ENCODE data around the gene CDKL1. TPM values are rescaled to one million over a fixed set of nuclear protein-coding genes. Genes with fewer than 3 reads are reported as not detected.
A peak's percentile ranks its signal among the peaks of the same experiment; 100 is the strongest.

The CDKL1 gene
- total and polyA plus RNA-seq, 3 experiments from 2014 or later: 4.8 to 6.7 (median 5.8) TPM

GRCh38 chr14:50310445-50310844 is 86.2 kb downstream of the CDKL1 start:
- Histone ChIP-seq H3K4me3 (ENCODE audit: low read length) (no peak overlapping the region), H3K27me3 (ENCODE audit: insufficient read depth, low read length, poor library complexity, severe bottlenecking) (no peaks in the 10 kb centered on the region), H3K27ac (ENCODE audit: low read depth, low read length) (no peak overlapping the region), H3K36me3 (ENCODE audit: insufficient read depth, low read length) (no peaks in the 10 kb centered on the region), H3K4me1 (ENCODE audit: insufficient read depth, low read length) (peaks cover 20% of the 10 kb centered on the region), H3K9me3 (ENCODE audit: low read length) (no peaks in the 10 kb centered on the region)
- Mint-ChIP-seq H3K27me3 (no peaks in the 10 kb centered on the region), H3K9me3 (no peaks in the 10 kb centered on the region), H3K4me1 (peaks cover 30 to 31% (median 31%) of the 10 kb centered on the region in 3 donors), H3K36me3 (peaks cover 0 to 14% (median 2%) of the 10 kb centered on the region in 3 donors), H3K27ac (no peak overlapping the region), H3K4me3 (peak overlapping the region in 6 of 7 donors; percentile 9 to 62 (median 28))
- DNase-seq: no peak
- ChIA-PET POLR2A (interaction anchor here (0.6 to 1.7 kb wide), 3 partner anchors 82 to 337 kb away, joined by 3 to 5 read pairs (median 4); partner anchors contain the start of gene MAP4K5), CTCF (interaction anchor here (1.1 to 3.6 kb wide), 3 partner anchors 11 to 233 kb away, joined by 4 to 39 read pairs (median 5); partner anchors contain the start of gene CDKL1)

GRCh38 chr14:50308363-50308915 is 88.2 kb downstream of the CDKL1 start:
- H3K27me3 ChIP-seq (ENCODE audit: insufficient read depth, low read length, poor library complexity, severe bottlenecking): no peaks in the 10 kb centered on the region
- no peaks in the 10 kb centered on the region for H3K27me3 Mint-ChIP-seq
- H3K9me3 ChIP-seq (ENCODE audit: low read length): no peaks in the 10 kb centered on the region
- no peak overlapping the region for H3K4me3 ChIP-seq (ENCODE audit: low read length)
- peaks cover 0 to 11% (median 0%) of the 10 kb centered on the region in 3 donors for H3K36me3 Mint-ChIP-seq
- peaks cover 20 to 21% (median 21%) of the 10 kb centered on the region in 3 donors for H3K4me1 Mint-ChIP-seq
- POLR2A ChIA-PET: no interaction called here
- no peak overlapping the region for H3K27ac ChIP-seq (ENCODE audit: low read depth, low read length)
- H3K4me3 Mint-ChIP-seq: no peak overlapping the region
- DNase-seq: no peak
- no peak overlapping the region for H3K27ac Mint-ChIP-seq
- H3K9me3 Mint-ChIP-seq: no peaks in the 10 kb centered on the region
- CTCF ChIA-PET: no interaction called here
- peaks cover 15% of the 10 kb centered on the region for H3K4me1 ChIP-seq (ENCODE audit: insufficient read depth, low read length)
- no peaks in the 10 kb centered on the region for H3K36me3 ChIP-seq (ENCODE audit: insufficient read depth, low read length)

- ChIA-PET CTCF (interaction anchor here (1.1 kb wide), 1 partner anchor 12 kb away, joined by 3 read pairs; no protein-coding TSS in a partner anchor), POLR2A (no interaction called here)
- Mint-ChIP-seq H3K27ac (no peak overlapping the region), H3K27me3 (no peaks in the 10 kb centered on the region), H3K9me3 (no peaks in the 10 kb centered on the region), H3K4me1 (peaks cover 0 to 1% (median 0%) of the 10 kb centered on the region in 3 donors), H3K4me3 (no peak overlapping the region), H3K36me3 (peaks cover 6 to 18% (median 11%) of the 10 kb centered on the region in 3 donors)
- Histone ChIP-seq H3K36me3 (ENCODE audit: insufficient read depth, low read length) (no peaks in the 10 kb centered on the region), H3K27me3 (ENCODE audit: insufficient read depth, low read length, poor library complexity, severe bottlenecking) (no peaks in the 10 kb centered on the region), H3K4me1 (ENCODE audit: insufficient read depth, low read length) (no peaks in the 10 kb centered on the region), H3K27ac (ENCODE audit: low read depth, low read length) (no peak overlapping the region), H3K4me3 (ENCODE audit: low read length) (no peak overlapping the region), H3K9me3 (ENCODE audit: low read length) (no peaks in the 10 kb centered on the region)
- no peak for DNase-seq
These were observed 92.8 kb downstream of the CDKL1 start for GRCh38 chr14:50303744-50304471.

GRCh38 chr14:50301914-50302313 is 94.8 kb downstream of the CDKL1 start:
- Histone ChIP-seq H3K4me1 (ENCODE audit: insufficient read depth, low read length) (no peaks in the 10 kb centered on the region), H3K4me3 (ENCODE audit: low read length) (no peak overlapping the region), H3K36me3 (ENCODE audit: insufficient read depth, low read length) (no peaks in the 10 kb centered on the region), H3K27ac (ENCODE audit: low read depth, low read length) (no peak overlapping the region), H3K9me3 (ENCODE audit: low read length) (no peaks in the 10 kb centered on the region), H3K27me3 (ENCODE audit: insufficient read depth, low read length, poor library complexity, severe bottlenecking) (no peaks in the 10 kb centered on the region)
- Mint-ChIP-seq H3K27me3 (no peaks in the 10 kb centered on the region), H3K27ac (no peak overlapping the region), H3K36me3 (peaks cover 10 to 24% (median 11%) of the 10 kb centered on the region in 3 donors), H3K9me3 (no peaks in the 10 kb centered on the region), H3K4me3 (no peak overlapping the region), H3K4me1 (no peaks in the 10 kb centered on the region)
- ChIA-PET POLR2A (no interaction called here), CTCF (no interaction called here)
- no peak for DNase-seq

DNA sequence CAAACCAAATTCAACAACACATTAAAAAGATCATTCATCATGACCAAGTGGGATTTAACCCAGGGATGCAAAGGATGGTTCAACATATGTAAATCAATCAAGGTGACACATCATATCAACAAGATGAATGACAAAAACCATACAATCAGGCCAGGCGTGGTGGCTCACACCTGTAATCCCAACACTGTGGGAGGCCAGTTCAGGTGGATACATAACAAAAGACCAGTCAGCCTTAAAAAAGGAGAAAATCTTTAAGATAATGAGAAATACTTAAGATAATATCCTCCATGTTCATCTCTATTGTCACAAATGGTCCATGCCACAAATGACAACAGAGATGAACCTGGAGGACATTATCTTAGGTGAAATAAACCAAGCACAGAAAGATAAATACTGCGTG is 97.1 kb downstream of the CDKL1 start:
- POLR2A ChIA-PET: no interaction called here
- H3K4me3 Mint-ChIP-seq: no peak overlapping the region
- peak overlapping the region in 4 of 8 donors; percentile 51 to 60 (median 58) for H3K27ac Mint-ChIP-seq
- H3K36me3 Mint-ChIP-seq: peaks cover 10 to 24% (median 11%) of the 10 kb centered on the region in 3 donors
- H3K27ac ChIP-seq (ENCODE audit: low read depth, low read length): no peak overlapping the region
- no peak overlapping the region for H3K4me3 ChIP-seq (ENCODE audit: low read length)
- H3K9me3 Mint-ChIP-seq: no peaks in the 10 kb centered on the region
- no peaks in the 10 kb centered on the region for H3K4me1 ChIP-seq (ENCODE audit: insufficient read depth, low read length)
- CTCF ChIA-PET: no interaction called here
- no peaks in the 10 kb centered on the region for H3K27me3 Mint-ChIP-seq
- H3K27me3 ChIP-seq (ENCODE audit: insufficient read depth, low read length, poor library complexity, severe bottlenecking): no peaks in the 10 kb centered on the region
- no peaks in the 10 kb centered on the region for H3K9me3 ChIP-seq (ENCODE audit: low read length)
- no peaks in the 10 kb centered on the region for H3K36me3 ChIP-seq (ENCODE audit: insufficient read depth, low read length)
- DNase-seq: no peak
- H3K4me1 Mint-ChIP-seq: no peaks in the 10 kb centered on the region

- Histone ChIP-seq H3K27me3 (ENCODE audit: insufficient read depth, low read length, poor library complexity, severe bottlenecking) (no peaks in the 10 kb centered on the region), H3K36me3 (ENCODE audit: insufficient read depth, low read length) (no peaks in the 10 kb centered on the region), H3K9me3 (ENCODE audit: low read length) (no peaks in the 10 kb centered on the region), H3K4me1 (ENCODE audit: insufficient read depth, low read length) (no peaks in the 10 kb centered on the region), H3K4me3 (ENCODE audit: low read length) (no peak overlapping the region), H3K27ac (ENCODE audit: low read depth, low read length) (no peak overlapping the region)
- peaks cover 6 to 22% (median 8%) of the 10 kb centered on the region in 3 donors for H3K36me3 Mint-ChIP-seq
- no peak overlapping the region for H3K4me3 Mint-ChIP-seq
- H3K27me3 Mint-ChIP-seq: no peaks in the 10 kb centered on the region
- DNase-seq: no peak
- no peak overlapping the region for H3K27ac Mint-ChIP-seq
- POLR2A ChIA-PET: interaction anchor here (0.6 kb wide), 1 partner anchor 152 kb away, joined by 3 read pairs; no protein-coding TSS in a partner anchor
- CTCF ChIA-PET: no interaction called here
- H3K9me3 Mint-ChIP-seq: no peaks in the 10 kb centered on the region
- H3K4me1 Mint-ChIP-seq: no peaks in the 10 kb centered on the region
These were observed 106.4 kb downstream of the CDKL1 start for GRCh38 chr14:50290306-50290705.

DNA sequence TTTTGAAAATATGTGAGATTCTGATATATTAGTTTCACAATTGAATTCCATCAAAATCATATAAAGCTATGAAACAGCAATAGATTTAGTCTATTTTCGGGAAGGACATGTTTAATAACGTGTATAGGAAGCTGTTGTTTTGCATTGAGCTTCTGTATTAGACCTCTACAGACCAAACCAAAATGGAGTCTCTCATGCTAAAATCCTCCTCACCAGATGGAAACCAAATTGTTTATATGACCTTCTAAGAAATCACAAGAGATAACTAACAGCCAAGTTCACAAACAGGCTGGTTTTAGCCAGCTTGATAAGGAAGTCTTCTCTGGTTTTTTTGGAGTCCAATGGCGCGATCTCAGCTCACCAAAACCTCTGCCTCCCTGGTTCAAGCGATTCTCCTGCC is 108.5 kb downstream of the CDKL1 start:
- H3K27me3 ChIP-seq (ENCODE audit: insufficient read depth, low read length, poor library complexity, severe bottlenecking): no peaks in the 10 kb centered on the region
- H3K4me1 Mint-ChIP-seq: no peaks in the 10 kb centered on the region
- no peak overlapping the region for H3K4me3 ChIP-seq (ENCODE audit: low read length)
- no peak overlapping the region for H3K4me3 Mint-ChIP-seq
- no peaks in the 10 kb centered on the region for H3K27me3 Mint-ChIP-seq
- H3K27ac ChIP-seq (ENCODE audit: low read depth, low read length): no peak overlapping the region
- no peak for DNase-seq
- H3K9me3 ChIP-seq (ENCODE audit: low read length): no peaks in the 10 kb centered on the region
- peaks cover 0 to 17% (median 3%) of the 10 kb centered on the region in 3 donors for H3K36me3 Mint-ChIP-seq
- ChIA-PET POLR2A (no interaction called here), CTCF (no interaction called here)
- H3K36me3 ChIP-seq (ENCODE audit: insufficient read depth, low read length): no peaks in the 10 kb centered on the region
- H3K9me3 Mint-ChIP-seq: no peaks in the 10 kb centered on the region
- H3K4me1 ChIP-seq (ENCODE audit: insufficient read depth, low read length): no peaks in the 10 kb centered on the region
- H3K27ac Mint-ChIP-seq: no peak overlapping the region

- no peaks in the 10 kb centered on the region for H3K4me1 Mint-ChIP-seq
- Histone ChIP-seq H3K27me3 (ENCODE audit: insufficient read depth, low read length, poor library complexity, severe bottlenecking) (no peaks in the 10 kb centered on the region), H3K36me3 (ENCODE audit: insufficient read depth, low read length) (no peaks in the 10 kb centered on the region), H3K4me3 (ENCODE audit: low read length) (no peak overlapping the region), H3K27ac (ENCODE audit: low read depth, low read length) (no peak overlapping the region), H3K4me1 (ENCODE audit: insufficient read depth, low read length) (no peaks in the 10 kb centered on the region), H3K9me3 (ENCODE audit: low read length) (no peaks in the 10 kb centered on the region)
- H3K27me3 Mint-ChIP-seq: no peaks in the 10 kb centered on the region
- no peak overlapping the region for H3K4me3 Mint-ChIP-seq
- H3K27ac Mint-ChIP-seq: peak overlapping the region in 1 of 8 donors; percentile 74
- DNase-seq: no peak
- H3K36me3 Mint-ChIP-seq: peaks cover 0 to 10% (median 5%) of the 10 kb centered on the region in 3 donors
- ChIA-PET CTCF (no interaction called here), POLR2A (no interaction called here)
- H3K9me3 Mint-ChIP-seq: no peaks in the 10 kb centered on the region
These were observed 110.8 kb downstream of the CDKL1 start for GRCh38 chr14:50285861-50286260.
